NCI-H345 treated with DMSO at 0.1 percent for 48 hours (cell line): ENCODE results near the gene CASP2.
"Not testable (repeated sequence)": the region's sequence is repeated elsewhere in the genome, so short reads cannot be mapped to it uniquely, and the experiment has no call there.

Experiments
- DNase-seq: peaks from one replicate; lab custom pipeline; 2025; ENCODE audit not compliant: unreplicated experiment; lab: John Stamatoyannopoulos, UW

Gene CASP2

GRCh38 chr7:143289888-143290287 lies 1.7 kb downstream of the CASP2 start:
- DNase-seq = not testable (repeated sequence)

DNA sequence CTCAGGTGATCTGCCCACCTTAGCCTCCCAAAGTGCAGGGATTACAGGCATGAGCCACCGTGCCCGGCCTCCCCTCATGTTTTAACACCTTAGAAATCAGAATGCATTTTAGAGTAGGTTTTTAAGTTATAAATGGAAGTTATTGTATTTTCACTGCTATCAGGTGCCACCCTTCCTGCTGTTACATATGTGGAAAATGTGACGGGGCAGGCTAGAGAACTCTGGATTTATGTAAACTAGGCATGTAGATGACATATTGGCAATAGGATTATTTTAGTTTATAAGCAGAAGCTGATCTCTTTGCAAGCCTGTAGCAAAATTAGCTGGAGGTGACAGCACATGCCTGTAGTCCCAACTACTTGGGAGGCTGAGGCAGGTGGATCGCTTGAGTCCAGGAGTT lies 2.1 kb downstream of the CASP2 start:
- DNase-seq = no peak

DNA sequence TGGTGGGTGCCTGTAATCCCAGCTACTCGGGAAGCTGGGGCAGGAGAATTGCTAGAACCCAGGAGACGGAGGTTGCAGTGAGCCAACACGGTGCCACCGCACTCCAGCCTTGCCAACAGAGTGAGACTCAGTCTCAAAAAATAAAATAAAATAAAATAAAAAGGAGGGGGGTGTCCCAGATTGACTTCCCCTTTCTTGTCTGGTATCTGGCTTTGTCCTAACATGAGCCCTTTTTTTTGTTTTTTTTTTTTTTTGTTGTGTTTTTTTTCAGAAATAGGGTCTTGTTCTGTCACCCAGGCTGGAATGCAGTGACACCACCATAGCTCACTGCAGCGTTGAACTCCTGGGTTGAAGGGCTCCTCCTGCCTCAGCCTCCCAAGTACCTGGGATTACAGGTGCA lies 4.7 kb downstream of the CASP2 start:
- no peak for DNase-seq

- no peak for DNase-seq
These were observed 7.7 kb downstream of the CASP2 start for GRCh38 chr7:143295870-143296269.

- no peak for DNase-seq
These were observed 8.5 kb downstream of the CASP2 start for GRCh38 chr7:143296686-143297085.

DNA sequence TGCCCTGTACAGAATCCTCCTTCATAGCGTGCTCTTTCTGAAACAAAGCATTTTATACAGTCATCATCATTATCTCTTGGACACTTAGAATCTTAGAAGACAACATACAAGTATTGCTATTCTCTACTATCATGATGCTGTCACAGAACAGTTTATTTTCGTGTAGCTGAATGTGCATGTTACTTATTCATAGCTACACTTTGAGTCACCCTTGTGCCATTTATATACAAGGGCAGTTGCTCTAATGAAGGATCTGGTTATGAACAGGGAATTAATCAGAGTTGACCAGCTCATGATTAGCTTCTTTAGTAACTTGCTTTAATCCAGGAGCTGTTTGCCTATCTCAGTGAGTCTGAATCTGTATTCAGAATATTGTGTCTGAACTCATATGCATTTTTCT lies 11.2 kb downstream of the CASP2 start:
- DNase-seq = no peak

DNA sequence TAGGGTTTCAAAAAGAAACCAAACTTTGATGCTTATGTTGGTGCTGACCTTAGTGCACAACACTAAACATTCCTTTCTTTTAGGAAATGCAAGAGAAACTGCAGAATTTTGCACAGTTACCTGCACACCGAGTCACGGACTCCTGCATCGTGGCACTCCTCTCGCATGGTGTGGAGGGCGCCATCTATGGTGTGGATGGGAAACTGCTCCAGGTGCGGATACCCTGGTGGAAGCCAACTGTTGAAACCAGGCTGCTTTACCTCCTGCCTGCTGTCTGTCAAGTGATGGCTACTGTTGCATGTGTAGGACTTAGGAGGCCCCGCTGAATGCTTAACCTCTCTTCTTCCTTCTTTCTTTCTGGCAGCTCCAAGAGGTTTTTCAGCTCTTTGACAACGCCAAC lies 11.7 kb downstream of the CASP2 start:
- no peak for DNase-seq

DNA sequence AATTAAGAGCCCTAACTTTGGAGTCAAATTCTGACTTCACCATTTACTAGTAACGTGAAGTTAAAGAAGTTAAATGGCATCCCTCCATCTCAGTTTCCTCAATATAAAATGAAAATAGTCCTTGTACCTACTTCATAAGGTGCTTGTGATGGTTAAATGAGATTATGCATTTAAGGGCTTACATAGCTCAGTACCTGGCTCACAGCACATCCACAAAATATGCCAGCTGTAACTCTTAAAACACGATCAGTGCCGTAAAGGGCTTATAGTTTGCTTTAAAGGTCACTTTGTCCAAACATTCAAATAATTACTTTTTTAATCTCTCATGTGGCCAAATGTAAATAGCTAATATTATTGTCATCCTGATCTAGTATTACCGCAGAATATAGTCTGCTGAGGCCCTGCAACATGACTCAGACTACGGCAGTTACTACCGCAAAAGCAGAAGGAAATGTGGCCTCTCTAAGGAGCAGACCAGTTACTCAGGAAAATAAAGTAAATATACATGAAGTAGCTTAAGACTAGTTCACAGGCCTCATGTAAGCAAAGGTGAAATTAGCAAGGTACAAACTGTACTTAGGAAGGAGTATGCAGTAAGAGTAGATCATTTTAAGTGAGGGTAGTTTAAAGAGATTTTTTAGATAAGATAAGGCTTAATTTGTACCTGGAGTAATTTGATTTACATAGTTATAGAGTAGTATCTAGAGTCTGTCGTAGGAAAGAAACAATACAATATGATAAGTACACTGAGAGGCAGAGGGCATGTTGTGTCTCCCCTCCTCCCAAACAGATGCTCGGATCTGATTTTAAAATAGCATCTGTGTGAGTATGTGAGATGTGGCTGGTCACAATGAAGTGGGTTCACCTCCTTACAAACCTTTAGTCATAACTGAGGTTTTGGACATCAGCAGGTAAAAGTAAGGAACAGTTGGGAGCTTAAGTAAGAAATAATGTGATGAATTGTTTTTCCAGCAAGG lies 13.1 kb downstream of the CASP2 start:
- DNase-seq = no peak

- DNase-seq = no peak
These were observed 15.6 kb downstream of the CASP2 start for GRCh38 chr7:143303733-143304132.

DNA sequence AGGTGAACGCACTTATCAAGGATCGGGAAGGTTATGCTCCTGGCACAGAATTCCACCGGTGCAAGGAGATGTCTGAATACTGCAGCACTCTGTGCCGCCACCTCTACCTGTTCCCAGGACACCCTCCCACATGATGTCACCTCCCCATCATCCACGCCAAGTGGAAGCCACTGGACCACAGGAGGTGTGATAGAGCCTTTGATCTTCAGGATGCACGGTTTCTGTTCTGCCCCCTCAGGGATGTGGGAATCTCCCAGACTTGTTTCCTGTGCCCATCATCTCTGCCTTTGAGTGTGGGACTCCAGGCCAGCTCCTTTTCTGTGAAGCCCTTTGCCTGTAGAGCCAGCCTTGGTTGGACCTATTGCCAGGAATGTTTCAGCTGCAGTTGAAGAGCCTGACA lies 16.8 kb downstream of the CASP2 start:
- no peak for DNase-seq

DNA sequence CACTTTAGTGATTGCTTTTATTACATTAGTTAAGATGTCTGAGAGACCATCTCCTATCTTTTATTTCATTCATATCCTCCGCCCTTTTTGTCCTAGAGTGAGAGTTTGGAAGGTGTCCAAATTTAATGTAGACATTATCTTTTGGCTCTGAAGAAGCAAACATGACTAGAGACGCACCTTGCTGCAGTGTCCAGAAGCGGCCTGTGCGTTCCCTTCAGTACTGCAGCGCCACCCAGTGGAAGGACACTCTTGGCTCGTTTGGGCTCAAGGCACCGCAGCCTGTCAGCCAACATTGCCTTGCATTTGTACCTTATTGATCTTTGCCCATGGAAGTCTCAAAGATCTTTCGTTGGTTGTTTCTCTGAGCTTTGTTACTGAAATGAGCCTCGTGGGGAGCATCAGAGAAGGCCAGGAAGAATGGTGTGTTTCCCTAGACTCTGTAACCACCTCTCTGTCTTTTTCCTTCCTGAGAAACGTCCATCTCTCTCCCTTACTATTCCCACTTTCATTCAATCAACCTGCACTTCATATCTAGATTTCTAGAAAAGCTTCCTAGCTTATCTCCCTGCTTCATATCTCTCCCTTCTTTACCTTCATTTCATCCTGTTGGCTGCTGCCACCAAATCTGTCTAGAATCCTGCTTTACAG lies 17.4 kb downstream of the CASP2 start:
- DNase-seq = no peak

GRCh38 chr7:143308632-143309031 lies 20.5 kb downstream of the CASP2 start:
- no peak for DNase-seq

GRCh38 chr7:143314127-143314526 lies 26.0 kb downstream of the CASP2 start:
- no peak for DNase-seq

DNA sequence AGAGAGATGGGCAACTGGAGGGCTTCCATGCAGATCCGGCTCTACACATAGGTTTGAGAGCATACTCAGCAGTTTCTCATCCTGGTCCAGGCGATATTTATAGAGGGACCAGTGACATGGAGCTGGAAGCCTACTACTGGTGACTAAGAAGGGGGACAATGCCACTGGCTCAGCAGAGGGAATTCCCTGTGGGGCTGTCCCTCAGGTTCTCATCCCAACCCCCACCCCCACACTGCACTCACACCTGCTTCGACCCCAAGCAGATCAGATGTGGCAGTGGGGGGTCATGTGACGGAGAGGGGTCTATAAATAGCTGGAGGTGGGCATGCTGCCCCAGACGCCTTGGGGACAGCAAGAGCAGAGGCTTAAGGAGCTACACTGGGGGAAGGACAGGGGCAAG lies 27.6 kb downstream of the CASP2 start, which contains the start of gene CLCN1:
Gene CLCN1, plus strand, starts transcription at position 336 of the 400 bp plus-strand sequence. CDS start 102 bp downstream, outside the sequence.
- DNase-seq = no peak

- no peak for DNase-seq
These were observed 28.3 kb downstream of the CASP2 start for GRCh38 chr7:143316492-143316891.

DNA sequence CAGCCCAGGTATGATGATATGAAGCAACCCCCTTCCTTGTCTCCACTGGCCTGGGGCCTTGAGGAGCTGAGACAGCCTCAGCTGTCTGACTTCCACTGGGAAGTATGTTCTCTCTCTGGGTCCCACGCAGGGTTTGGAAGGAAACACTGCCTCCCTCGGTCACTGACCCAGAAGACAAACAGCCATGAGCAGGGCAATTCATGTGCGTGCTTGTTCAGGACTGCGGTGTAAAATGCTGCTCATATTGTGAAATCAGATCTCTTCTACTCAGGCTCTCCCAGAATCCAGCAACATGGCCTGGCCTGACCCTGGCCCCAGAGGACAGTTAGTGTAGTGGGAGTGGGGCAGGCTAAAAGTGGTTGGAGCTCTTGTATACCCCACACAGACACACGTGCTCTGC lies 30.5 kb downstream of the CASP2 start:
- DNase-seq = no peak

DNA sequence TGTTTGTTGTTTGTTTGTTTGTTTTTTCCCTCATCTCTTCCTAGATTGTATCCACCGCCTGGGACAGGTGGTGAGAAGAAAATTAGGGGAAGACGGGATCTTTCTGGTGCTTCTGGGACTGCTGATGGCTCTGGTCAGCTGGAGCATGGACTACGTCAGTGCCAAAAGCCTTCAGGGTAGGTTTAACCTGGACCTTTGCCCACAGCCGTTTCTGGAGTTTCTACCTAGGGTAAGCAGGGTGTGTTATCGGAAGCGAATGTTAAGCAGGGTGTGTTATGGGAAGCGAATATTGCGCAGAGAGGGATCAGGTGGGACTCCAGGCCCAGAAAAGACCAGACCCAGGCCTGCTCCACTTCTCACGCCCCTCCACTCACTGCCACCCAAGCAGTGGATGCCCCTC lies 32.5 kb downstream of the CASP2 start:
- DNase-seq = no peak

DNA sequence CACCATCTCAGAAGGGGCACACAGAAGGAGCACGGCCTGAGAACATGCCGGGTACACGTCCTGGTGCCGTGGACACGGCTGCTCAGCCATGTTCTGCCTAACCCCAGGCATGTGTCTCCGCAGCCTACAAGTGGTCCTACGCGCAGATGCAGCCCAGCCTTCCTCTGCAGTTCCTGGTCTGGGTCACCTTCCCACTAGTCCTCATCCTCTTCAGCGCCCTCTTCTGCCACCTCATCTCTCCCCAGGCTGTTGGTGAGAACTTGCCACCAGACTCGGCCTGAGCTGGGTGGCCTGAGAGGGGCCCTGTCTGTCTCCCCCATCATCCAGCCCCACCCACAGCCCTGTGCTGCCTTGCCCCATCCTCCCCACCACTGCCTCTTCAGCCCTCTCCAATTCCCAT lies 33.1 kb downstream of the CASP2 start:
- DNase-seq = no peak

- no peak for DNase-seq
These were observed 33.6 kb downstream of the CASP2 start for GRCh38 chr7:143321734-143322133.

- DNase-seq = no peak
These were observed 34.8 kb downstream of the CASP2 start for GRCh38 chr7:143322760-143323633.

DNA sequence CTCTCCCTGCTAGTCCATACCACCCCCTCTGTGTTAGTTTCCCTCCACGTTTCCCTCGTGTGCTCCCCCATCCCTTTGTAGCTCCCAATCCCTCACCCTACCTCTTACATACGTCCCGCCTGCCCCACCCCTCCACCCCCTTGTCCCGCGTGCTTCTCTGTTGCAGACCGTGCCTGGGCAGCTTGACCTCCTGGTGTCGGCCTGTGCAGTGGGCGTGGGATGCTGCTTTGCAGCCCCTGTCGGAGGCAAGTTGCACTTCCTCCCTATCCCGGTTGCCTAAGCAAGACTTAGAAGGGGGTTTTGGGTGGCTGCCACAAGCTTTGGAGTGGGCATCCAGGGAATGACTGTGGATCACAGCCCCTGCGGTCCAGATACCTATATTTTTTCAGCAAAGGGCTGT lies 35.5 kb downstream of the CASP2 start:
- DNase-seq = no peak
